Measurements from ENCODE around the gene CARS2. TPM values are rescaled to one million over a fixed set of nuclear protein-coding genes. Genes with fewer than 3 reads are reported as not detected.
"Not testable (repeated sequence)": the region's sequence is repeated elsewhere in the genome, so short reads cannot be mapped to it uniquely, and the experiment has no call there.

The CARS2 gene
- total RNA-seq, 4 donors from 2014 or later, result 40.0 to 398 (median 65.2) TPM

GRCh38 chr13:110699148-110700145, 6.5 kb downstream of the CARS2 start:
- DNase-seq (ENCODE audit: low spot score), result no peak
- no peak for TF ChIP-seq CTCF (IDR thresholded peaks at IDR 0.05)
- no peak for ATAC-seq (ENCODE audit: low FRiP score)

- no peak for ATAC-seq (ENCODE audit: low FRiP score)
- no peak for DNase-seq (ENCODE audit: low spot score)
- TF ChIP-seq CTCF (IDR thresholded peaks at IDR 0.05), result no peak
Observed at GRCh38 chr13:110698689-110699088, 7.2 kb downstream of the CARS2 start.

- ATAC-seq (ENCODE audit: low FRiP score), result no peak
- no peak for TF ChIP-seq CTCF (IDR thresholded peaks at IDR 0.05)
- DNase-seq (ENCODE audit: low spot score), result no peak
Observed at GRCh38 chr13:110697842-110698241, 8.1 kb downstream of the CARS2 start.

GRCh38 chr13:110696776-110697175, 9.1 kb downstream of the CARS2 start:
- DNase-seq (ENCODE audit: low spot score), result no peak

GRCh38 chr13:110695774-110696173, 10.1 kb downstream of the CARS2 start:
- DNase-seq (ENCODE audit: low spot score); ATAC-seq (ENCODE audit: low FRiP score): not testable (repeated sequence)

More at GRCh38 chr13:110696776-110697175, 9.1 kb downstream of the CARS2 start:
- no peak for TF ChIP-seq CTCF (IDR thresholded peaks at IDR 0.05)
- no peak for ATAC-seq (ENCODE audit: low FRiP score)

GRCh38 chr13:110690516-110690915, 15.4 kb downstream of the CARS2 start:
- no peak for TF ChIP-seq CTCF (IDR thresholded peaks at IDR 0.05)
- DNase-seq (ENCODE audit: low spot score) (no peak), ATAC-seq (ENCODE audit: low FRiP score) (no peak)

GRCh38 chr13:110689711-110690110, 16.2 kb downstream of the CARS2 start:
- DNase-seq (ENCODE audit: low spot score), result no peak
- TF ChIP-seq CTCF (IDR thresholded peaks at IDR 0.05), result no peak
- ATAC-seq (ENCODE audit: low FRiP score), result no peak
